Left ventricle myocardium inferior (tissue), 1 donor: ENCODE data around the gene RNLS. TPM values are rescaled to one million over a fixed set of nuclear protein-coding genes. Genes with fewer than 3 reads are reported as not detected.

Source experiments
- DNase-seq: peaks from one replicate; pipeline ENCODE4 v3.0.0-alpha.2; 2020
- H3K27ac ChIP-seq: fragments of 200-600 bp; replicated peaks from 2 replicates; pipeline ENCODE4 v1.8.0; 2021
- H3K27me3 ChIP-seq: fragments of 200-600 bp; 2 replicates; pipeline ENCODE4 v1.8.0; 2021; ENCODE audit warnings: low read depth
- H3K36me3 ChIP-seq: fragments of 200-600 bp; 2 replicates; pipeline ENCODE4 v1.8.0; 2021
- H3K4me1 ChIP-seq: fragments of 200-600 bp; 2 replicates; pipeline ENCODE4 v1.8.0; 2021
- H3K4me3 ChIP-seq: fragments of 200-600 bp; 2 replicates; pipeline ENCODE4 v1.8.0; 2021; ENCODE audit warnings: mild to moderate bottlenecking, moderate library complexity
- H3K9me3 ChIP-seq: fragments of 200-600 bp; replicated peaks from 2 replicates; pipeline ENCODE4 v1.8.0; 2021
- intact Hi-C: fragments of 100-400 bp; cut with micrococcal nuclease; formaldehyde crosslinking; loops from one replicate; pipeline ENCODE4 v1.11.0; 2022
- total RNA-seq: library from RNA; stranded (reverse); fragmentation: NEBNext Ultra II Directional; extraction: Animal tissue kit (Norgen Biotek cat#: 25700); gene quantifications from one replicate; pipeline ENCODE4 v1.2.1, GENCODE V29; 2021
- TF ChIP-seq, protein P1 (sequence below): fragments of 200-600 bp; IDR thresholded peaks from 2 replicates; pipeline ENCODE4 v1.8.0; 2021; ENCODE audit warnings: antibody characterized with exemption, mild to moderate bottlenecking, borderline replicate concordance
- donor health status: DM: no; HTN: yes; CAD: no; lungs with severe emphysema.

The RNLS gene
- total RNA-seq, 1 donor from 2014 or later: 14.3 TPM

DNA sequence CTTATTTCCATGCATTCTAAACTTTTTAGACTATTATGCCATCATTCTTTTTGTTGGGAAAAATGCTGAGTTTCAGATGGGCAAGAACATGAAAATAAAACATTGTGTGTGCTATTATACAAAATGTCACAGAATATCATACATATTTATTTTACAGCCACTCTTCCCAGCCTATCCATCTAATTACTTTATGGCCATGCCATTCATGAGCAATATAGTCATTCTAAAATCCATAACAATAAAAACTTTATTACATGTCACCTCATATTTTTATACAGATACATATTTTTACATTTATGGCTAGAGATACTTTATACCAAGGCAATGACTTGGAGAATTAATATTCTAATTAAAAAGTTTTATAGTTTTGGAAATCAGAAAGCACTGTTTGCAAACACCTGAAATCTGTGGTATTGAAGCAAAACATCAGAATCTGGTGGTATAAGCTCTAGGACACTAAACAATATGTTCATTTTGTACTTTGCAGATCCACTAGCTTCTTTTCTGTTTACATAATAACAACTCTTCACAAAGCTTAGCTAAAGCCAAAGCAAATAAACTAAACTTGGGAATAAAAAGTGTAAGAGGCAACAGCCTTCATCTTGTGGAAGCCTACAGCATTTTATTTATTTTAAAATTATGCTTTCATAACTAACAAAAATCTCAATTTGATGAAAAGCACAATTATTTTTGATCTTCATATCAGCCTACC lies 210.1 kb downstream of the RNLS start:
- DNase-seq: no peak
- Histone ChIP-seq H3K4me3 (no peak overlapping the region), H3K27ac (no peak overlapping the region), H3K27me3 (no peaks in the 10 kb centered on the region), H3K4me1 (no peaks in the 10 kb centered on the region), H3K36me3 (no peaks in the 10 kb centered on the region), H3K9me3 (no peaks in the 10 kb centered on the region)
- TF ChIP-seq, protein P1, sequence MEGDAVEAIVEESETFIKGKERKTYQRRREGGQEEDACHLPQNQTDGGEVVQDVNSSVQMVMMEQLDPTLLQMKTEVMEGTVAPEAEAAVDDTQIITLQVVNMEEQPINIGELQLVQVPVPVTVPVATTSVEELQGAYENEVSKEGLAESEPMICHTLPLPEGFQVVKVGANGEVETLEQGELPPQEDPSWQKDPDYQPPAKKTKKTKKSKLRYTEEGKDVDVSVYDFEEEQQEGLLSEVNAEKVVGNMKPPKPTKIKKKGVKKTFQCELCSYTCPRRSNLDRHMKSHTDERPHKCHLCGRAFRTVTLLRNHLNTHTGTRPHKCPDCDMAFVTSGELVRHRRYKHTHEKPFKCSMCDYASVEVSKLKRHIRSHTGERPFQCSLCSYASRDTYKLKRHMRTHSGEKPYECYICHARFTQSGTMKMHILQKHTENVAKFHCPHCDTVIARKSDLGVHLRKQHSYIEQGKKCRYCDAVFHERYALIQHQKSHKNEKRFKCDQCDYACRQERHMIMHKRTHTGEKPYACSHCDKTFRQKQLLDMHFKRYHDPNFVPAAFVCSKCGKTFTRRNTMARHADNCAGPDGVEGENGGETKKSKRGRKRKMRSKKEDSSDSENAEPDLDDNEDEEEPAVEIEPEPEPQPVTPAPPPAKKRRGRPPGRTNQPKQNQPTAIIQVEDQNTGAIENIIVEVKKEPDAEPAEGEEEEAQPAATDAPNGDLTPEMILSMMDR: no peak
- intact Hi-C loops: no loop called here

DNA sequence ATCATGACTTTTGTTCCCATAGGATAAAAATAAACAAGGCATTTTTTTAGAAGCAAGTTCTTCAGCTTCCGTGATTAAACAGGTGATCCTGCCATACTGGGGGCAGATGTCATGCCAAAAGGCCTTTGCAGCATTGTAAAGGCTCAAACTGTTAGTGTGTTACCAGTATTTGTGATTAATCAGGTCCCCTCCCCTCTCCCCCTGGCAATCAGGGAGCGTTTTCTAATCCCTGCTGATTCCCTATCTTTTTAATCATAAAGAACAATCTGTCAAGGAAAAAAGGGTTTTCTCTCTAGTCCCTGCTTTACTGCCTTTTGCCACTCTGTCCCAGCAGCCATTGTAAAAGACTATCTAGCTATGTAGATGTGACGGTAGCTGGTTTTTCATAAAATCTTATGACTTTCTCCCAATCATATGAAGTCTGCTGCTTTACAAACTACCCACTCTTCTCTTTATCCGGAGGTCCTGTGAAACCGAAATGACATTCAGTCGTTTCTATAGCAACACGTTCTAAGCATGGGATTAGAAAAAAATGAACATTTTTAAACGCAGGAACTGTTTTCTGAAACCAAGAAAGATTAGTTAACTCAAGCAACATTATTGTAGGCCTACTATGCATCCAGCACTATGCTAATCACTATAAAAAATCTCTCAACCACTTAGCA lies 210.9 kb downstream of the RNLS start:
- Histone ChIP-seq H3K27ac (no peak overlapping the region), H3K4me3 (no peak overlapping the region), H3K4me1 (no peaks in the 10 kb centered on the region), H3K9me3 (no peaks in the 10 kb centered on the region), H3K27me3 (no peaks in the 10 kb centered on the region), H3K36me3 (no peaks in the 10 kb centered on the region)
- intact Hi-C loops: no loop called here
- DNase-seq: no peak
- TF ChIP-seq, protein P1: no peak

DNA sequence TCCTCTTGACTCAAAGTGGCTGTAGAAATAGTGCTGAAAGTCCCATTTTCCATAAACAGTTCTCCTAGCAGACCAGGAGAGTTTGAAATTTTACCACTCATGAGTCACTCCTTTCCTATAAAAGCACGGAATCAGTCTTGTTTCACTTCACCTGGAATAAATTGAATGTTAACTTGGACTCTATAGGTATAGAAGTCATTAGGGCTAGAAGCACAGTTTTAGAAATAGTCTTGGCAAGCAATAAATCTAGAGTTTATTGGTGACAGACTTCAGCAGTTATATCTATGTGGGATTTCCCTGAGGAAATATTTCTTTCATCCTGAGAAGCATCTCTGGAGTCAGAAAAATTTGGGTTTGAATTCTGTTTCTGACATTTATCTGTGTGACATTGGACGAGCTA lies 212.4 kb downstream of the RNLS start:
- TF ChIP-seq, protein P1: no peak
- H3K36me3 ChIP-seq: no peaks in the 10 kb centered on the region
- H3K27ac ChIP-seq: no peak overlapping the region
- intact Hi-C loops: no loop called here
- no peaks in the 10 kb centered on the region for H3K9me3 ChIP-seq
- no peaks in the 10 kb centered on the region for H3K27me3 ChIP-seq
- no peak overlapping the region for H3K4me3 ChIP-seq
- H3K4me1 ChIP-seq: no peaks in the 10 kb centered on the region
- DNase-seq: no peak

DNA sequence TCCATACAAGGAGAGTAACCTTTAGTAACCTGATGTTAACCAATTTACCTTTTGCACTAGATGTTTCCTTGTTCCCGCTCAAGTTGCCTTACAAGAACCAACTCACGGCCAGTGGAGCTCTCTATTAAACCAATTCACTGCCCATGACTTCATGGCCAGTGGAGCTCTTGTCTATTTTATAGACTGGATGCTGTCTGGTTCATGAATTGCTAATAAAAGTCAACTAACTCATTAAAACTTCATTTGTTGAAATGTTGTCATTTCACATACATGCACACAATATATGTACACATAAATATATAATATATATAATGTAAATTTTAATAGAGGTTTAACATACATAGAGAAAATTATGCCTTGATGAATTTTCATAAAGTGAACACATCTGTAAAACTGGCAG lies 216.3 kb downstream of the RNLS start:
- H3K4me1 ChIP-seq: no peaks in the 10 kb centered on the region
- no peak overlapping the region for H3K4me3 ChIP-seq
- H3K27ac ChIP-seq: no peak overlapping the region
- H3K27me3 ChIP-seq: no peaks in the 10 kb centered on the region
- DNase-seq: no peak
- H3K9me3 ChIP-seq: no peaks in the 10 kb centered on the region
- H3K36me3 ChIP-seq: no peaks in the 10 kb centered on the region
- intact Hi-C loops: no loop called here
- TF ChIP-seq, protein P1: no peak

DNA sequence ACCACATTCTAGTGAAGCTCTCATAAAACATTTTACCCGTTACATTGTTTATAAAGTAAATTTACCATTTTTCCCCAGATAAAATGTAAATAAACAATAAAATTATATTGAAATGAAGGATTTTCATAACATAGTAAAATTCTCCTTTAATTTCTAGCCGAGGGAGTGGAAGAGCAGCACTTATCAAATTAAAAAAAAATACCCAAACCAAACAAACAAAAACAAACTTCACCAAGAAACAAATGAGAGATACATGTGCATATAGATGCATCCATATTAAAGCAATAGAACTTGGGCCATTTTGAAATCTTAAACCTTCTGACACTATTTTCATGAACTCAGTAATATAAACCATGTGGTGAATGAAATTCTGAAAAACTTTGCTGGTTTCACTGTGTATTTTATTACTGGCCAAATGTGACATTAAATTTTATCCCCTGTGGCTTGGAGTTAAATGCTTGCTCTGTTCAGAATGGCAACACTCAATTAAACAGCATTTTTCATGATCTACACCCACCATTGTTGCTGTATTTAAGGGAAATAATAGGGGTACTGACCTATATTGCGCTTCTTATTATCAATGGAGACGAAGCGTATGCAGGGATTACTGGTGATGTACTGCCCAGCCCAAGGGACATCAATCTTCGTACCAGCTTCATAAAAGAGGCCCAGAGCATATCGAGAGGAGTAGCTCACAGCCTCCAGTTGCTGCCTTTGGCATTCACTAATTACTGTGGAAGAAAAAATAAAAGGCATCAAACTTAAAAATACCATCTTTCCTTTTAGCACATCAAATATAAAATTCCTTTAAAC lies 220.9 kb downstream of the RNLS start:
- H3K27me3 ChIP-seq: no peaks in the 10 kb centered on the region
- H3K9me3 ChIP-seq: no peaks in the 10 kb centered on the region
- H3K27ac ChIP-seq: no peak overlapping the region
- no peak overlapping the region for H3K4me3 ChIP-seq
- H3K36me3 ChIP-seq: no peaks in the 10 kb centered on the region
- TF ChIP-seq, protein P1: no peak
- intact Hi-C loops: no loop called here
- no peaks in the 10 kb centered on the region for H3K4me1 ChIP-seq
- no peak for DNase-seq
